LNCAP (cell line): Measurements from ENCODE around the gene MTHFSD.

Experiments used
- TF ChIP-seq, protein P1 (sequence below): fragments of 450-650 bp; IDR thresholded peaks from 2 replicates; pipeline ENCODE4 v1.5.1; 2017; ENCODE audit warnings: mild to moderate bottlenecking

The MTHFSD gene

GRCh38 chr16:86556576-86556975 lies 1.5 kb upstream of the MTHFSD start:
- TF ChIP-seq, protein P1, sequence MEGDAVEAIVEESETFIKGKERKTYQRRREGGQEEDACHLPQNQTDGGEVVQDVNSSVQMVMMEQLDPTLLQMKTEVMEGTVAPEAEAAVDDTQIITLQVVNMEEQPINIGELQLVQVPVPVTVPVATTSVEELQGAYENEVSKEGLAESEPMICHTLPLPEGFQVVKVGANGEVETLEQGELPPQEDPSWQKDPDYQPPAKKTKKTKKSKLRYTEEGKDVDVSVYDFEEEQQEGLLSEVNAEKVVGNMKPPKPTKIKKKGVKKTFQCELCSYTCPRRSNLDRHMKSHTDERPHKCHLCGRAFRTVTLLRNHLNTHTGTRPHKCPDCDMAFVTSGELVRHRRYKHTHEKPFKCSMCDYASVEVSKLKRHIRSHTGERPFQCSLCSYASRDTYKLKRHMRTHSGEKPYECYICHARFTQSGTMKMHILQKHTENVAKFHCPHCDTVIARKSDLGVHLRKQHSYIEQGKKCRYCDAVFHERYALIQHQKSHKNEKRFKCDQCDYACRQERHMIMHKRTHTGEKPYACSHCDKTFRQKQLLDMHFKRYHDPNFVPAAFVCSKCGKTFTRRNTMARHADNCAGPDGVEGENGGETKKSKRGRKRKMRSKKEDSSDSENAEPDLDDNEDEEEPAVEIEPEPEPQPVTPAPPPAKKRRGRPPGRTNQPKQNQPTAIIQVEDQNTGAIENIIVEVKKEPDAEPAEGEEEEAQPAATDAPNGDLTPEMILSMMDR: no peak

DNA sequence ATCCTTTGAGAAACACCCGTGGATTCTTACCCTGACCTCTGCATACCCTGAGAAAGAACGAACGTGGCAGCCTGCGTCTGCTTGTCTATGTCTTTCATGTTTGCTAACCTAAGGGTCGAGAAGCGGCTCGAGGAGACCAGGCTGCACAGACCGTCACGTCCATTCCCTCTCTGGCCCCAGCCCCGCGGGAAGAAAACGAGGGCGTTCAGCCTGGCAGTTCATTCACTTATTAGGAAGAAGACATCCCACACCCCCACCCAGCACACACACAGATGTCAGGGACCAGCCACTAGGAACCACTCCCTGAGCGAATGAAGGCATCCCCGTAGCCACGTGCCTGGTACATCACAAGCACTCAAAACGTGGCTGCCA lies 655 bp upstream of the MTHFSD start:
- TF ChIP-seq, protein P1: no peak

DNA sequence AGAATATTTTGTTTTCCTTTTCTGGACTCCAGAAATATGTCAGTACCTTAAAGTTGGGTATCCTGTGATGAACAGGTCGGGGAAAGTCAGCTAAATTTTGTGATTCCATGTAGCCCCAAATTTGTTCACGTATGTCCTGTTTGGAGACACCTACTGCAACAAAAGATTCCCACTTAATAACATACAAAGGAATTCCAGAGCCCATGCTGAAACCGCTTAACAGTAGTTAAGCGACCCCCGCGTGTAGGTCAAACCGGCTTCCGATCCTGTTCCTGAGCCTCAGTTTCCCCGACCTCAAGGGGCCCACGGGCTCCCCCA lies 477 bp downstream of the MTHFSD start:
- TF ChIP-seq, protein P1: no peak

DNA sequence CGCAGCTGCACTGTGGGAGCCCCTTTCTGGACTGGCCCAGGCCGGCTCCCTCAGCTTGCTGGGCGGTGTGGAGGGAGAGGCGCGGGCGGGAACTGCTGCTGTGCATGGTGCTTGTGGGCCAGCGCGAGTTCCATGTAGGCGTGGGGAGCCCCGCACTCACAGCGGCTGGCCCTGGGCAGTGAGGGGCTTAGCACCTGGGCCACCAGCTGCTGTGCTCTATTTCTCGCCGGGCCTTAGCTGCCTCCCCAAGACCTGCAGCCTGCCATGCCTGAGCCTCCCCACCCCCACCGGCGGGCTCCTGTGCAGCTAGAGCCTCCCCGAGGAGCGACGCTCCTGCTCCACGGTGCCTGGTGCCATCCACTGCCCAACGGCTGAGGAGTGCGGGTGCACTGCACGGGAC lies 1.7 kb downstream of the MTHFSD start:
- TF ChIP-seq, protein P1: no peak

DNA sequence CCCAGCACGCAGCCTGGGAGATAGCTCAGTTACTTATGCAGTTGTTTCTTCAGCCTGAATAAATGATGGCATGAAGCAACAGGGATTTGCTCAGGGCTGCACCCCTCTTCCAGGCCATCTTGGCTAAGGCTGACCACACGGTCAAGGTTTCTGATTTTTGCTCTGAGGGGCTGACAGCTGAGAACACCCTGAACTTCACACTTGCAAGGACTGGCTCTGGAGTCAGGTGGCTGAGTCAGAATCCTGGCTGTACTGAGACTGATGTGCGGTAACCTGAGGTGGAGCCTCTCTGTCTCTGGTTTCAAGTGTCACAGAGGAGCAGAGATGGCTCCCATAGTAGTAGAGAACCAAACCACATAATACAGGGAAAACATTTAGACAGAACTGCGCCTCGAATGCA lies 4.8 kb downstream of the MTHFSD start:
- TF ChIP-seq, protein P1: no peak

GRCh38 chr16:86549893-86550190 lies 5.2 kb downstream of the MTHFSD start:
- TF ChIP-seq, protein P1: no peak

DNA sequence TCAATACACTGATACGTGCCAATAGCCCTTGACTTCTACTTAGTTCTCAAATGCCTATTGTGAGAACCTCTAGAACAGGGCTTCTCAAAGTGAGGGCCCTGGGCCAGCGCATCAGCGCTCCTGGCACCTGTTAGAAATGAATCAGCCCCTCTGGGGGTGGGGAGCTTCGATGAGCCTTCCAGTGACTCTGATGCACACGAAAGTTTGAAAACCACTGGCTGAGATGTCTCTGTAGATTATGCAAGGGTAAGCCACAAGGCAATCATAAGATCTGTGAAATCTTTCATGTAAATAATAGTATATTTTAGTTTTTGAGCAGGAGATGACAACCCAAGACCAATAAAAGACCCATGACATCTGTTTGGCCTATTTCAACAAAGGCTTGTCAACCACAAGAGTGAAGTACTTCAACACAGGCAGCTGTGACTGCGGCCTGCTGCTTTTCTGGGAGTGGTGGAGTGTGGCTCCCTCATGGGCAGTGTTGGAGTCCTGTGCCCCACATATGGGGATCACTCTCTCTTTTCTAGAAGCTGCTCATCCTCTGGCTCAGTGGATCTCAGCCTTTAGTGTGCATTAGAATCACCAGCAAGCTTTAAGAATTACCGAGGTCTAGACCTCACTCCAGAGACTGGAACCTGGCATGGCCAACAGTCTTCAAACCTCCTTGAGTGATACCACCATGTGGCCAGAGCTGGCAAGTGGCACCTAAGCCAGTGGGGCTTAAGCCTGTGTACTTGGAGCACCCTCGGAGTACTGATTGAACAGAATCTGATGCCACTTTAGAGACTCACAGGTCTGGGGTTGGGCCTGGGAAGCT lies 5.8 kb downstream of the MTHFSD start:
- TF ChIP-seq, protein P1: no peak

DNA sequence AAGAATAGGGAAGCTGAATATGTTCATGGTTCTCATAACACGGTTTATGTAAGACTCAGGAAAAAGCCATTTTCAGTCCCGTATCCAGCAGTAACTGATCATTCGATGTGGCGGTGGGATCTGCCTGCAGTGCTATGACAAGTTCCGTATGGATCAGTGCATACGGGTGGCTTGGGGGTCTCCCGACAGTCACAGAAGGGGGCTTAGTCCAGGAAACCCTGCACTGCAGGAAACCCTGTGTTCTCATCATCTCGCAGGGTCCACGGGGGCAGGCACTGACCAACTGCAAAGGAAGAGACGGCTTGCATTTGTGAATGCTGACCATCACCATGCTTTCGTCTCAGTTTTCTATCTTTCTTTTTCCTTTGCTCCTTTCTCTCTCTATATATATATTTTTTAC lies 7.7 kb downstream of the MTHFSD start:
- TF ChIP-seq, protein P1: no peak
